Left ventricle myocardium inferior (tissue), 1 donor: ENCODE results near the gene RPRD1A. TPM values are rescaled to one million over a fixed set of nuclear protein-coding genes. Genes with fewer than 3 reads are reported as not detected.

Source experiments
- DNase-seq: peaks from one replicate; pipeline ENCODE4 v3.0.0-alpha.2; 2020
- H3K27ac ChIP-seq: fragments of 200-600 bp; replicated peaks from 2 replicates; pipeline ENCODE4 v1.8.0; 2021
- H3K27me3 ChIP-seq: fragments of 200-600 bp; 2 replicates; pipeline ENCODE4 v1.8.0; 2021; ENCODE audit warnings: low read depth
- H3K36me3 ChIP-seq: fragments of 200-600 bp; 2 replicates; pipeline ENCODE4 v1.8.0; 2021
- H3K4me1 ChIP-seq: fragments of 200-600 bp; 2 replicates; pipeline ENCODE4 v1.8.0; 2021
- H3K4me3 ChIP-seq: fragments of 200-600 bp; 2 replicates; pipeline ENCODE4 v1.8.0; 2021; ENCODE audit warnings: mild to moderate bottlenecking, moderate library complexity
- H3K9me3 ChIP-seq: fragments of 200-600 bp; replicated peaks from 2 replicates; pipeline ENCODE4 v1.8.0; 2021
- intact Hi-C: fragments of 100-400 bp; cut with micrococcal nuclease; formaldehyde crosslinking; loops from one replicate; pipeline ENCODE4 v1.11.0; 2022
- total RNA-seq: library from RNA; stranded (reverse); fragmentation: NEBNext Ultra II Directional; extraction: Animal tissue kit (Norgen Biotek cat#: 25700); gene quantifications from one replicate; pipeline ENCODE4 v1.2.1, GENCODE V29; 2021
- TF ChIP-seq, protein P1 (sequence below): fragments of 200-600 bp; IDR thresholded peaks from 2 replicates; pipeline ENCODE4 v1.8.0; 2021; ENCODE audit warnings: antibody characterized with exemption, mild to moderate bottlenecking, borderline replicate concordance
- donor health status: DM: no; HTN: yes; CAD: no; lungs with severe emphysema.

The RPRD1A gene
- total RNA-seq, 1 donor from 2014 or later: 53.4 TPM

DNA sequence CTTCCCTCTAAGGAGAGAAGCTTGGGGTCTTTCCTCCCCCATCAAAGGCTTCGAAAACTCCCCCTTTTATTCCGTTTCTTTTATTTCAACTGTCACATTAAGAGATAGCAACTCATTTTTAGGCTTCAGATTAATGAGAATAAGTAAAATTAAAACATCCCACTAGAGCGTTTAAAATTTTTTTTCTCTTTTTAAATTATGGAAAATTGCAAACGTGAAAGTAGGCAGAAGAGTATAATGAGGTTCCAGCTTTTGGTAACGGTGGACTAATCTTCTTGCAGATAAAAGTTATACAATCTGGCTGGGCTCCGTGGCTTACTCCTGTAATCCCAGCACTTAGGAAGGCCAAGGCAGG lies 116.8 kb downstream of the RPRD1A start:
- Histone ChIP-seq H3K9me3 (peaks cover 7% of the 10 kb centered on the region), H3K4me3 (peak overlapping the region; percentile 72), H3K27me3 (peaks cover 3% of the 10 kb centered on the region), H3K27ac (no peak overlapping the region), H3K4me1 (peaks cover 9% of the 10 kb centered on the region), H3K36me3 (no peaks in the 10 kb centered on the region)
- TF ChIP-seq, protein P1, sequence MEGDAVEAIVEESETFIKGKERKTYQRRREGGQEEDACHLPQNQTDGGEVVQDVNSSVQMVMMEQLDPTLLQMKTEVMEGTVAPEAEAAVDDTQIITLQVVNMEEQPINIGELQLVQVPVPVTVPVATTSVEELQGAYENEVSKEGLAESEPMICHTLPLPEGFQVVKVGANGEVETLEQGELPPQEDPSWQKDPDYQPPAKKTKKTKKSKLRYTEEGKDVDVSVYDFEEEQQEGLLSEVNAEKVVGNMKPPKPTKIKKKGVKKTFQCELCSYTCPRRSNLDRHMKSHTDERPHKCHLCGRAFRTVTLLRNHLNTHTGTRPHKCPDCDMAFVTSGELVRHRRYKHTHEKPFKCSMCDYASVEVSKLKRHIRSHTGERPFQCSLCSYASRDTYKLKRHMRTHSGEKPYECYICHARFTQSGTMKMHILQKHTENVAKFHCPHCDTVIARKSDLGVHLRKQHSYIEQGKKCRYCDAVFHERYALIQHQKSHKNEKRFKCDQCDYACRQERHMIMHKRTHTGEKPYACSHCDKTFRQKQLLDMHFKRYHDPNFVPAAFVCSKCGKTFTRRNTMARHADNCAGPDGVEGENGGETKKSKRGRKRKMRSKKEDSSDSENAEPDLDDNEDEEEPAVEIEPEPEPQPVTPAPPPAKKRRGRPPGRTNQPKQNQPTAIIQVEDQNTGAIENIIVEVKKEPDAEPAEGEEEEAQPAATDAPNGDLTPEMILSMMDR: peak; percentile 29
- intact Hi-C loops: loop anchor here (10.0 kb wide), 1 partner anchor 566 kb away; no protein-coding TSS in a partner anchor
- DNase-seq: no peak

DNA sequence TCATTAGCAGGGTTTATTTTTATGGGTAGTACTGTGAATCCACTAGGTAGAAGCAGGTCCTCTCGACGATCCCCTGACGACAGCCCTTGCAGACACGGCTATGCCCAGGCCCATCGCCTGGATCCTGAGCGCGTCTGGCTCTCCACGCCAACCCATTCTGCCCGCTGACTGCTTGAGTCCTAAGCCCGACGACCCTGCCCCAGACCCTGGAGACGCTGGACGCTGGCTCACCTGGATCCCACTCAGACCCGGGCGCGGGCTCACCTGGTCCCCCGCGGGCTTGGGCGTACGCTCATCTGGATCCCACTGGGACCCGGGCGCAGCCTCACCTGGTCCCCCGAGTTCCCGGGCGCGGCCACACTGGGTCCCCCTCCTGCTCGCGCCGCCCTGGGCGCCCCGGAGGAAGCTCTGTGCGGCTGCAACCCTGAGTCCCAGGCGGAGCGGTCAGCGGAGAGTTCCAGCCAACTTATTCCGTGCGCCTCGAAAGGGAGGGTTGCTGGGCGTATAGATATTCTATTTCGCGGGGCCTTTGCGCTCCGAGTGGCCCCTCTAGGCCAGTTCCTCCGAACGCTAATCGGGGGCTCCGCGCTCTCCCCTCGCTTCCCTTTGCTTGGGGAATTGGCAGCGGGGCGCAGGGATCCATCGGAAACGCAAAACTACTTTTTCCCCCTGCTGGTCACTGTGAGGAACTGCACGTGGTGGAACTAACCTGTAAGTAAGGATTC lies 117.3 kb downstream of the RPRD1A start:
- Histone ChIP-seq H3K4me1 (peaks cover 9% of the 10 kb centered on the region), H3K36me3 (no peaks in the 10 kb centered on the region), H3K27me3 (peaks cover 3% of the 10 kb centered on the region), H3K4me3 (peak overlapping the region; percentile 72), H3K27ac (no peak overlapping the region), H3K9me3 (peaks cover 7% of the 10 kb centered on the region)
- intact Hi-C loops: loop anchor here (5.0 to 10.0 kb wide), 2 partner anchors 193 to 565 kb away; no protein-coding TSS in a partner anchor
- TF ChIP-seq, protein P1: peak; percentile 96
- peak; percentile 48 for DNase-seq

DNA sequence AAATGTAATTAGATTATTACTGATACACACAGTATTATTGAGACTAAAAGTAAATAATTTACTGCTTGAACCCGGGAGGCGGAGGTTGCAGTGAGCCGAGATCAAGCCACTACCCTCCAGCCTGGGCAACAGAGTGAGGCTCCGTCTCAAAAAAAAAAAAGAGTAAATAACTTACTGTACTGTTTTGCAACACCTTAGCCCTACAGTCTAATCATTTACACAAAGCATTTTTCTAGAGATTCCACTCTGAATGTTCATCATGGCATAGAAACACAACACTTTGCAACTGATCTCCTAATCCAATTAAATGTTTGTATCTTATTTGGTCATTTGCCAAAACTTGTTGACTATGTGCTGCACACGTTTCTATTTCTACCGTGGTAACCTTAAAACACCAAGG lies 118.3 kb downstream of the RPRD1A start:
- Histone ChIP-seq H3K27me3 (peaks cover 3% of the 10 kb centered on the region), H3K27ac (no peak overlapping the region), H3K4me3 (no peak overlapping the region), H3K36me3 (no peaks in the 10 kb centered on the region), H3K9me3 (peaks cover 7% of the 10 kb centered on the region), H3K4me1 (peaks cover 9% of the 10 kb centered on the region)
- no peak for DNase-seq
- TF ChIP-seq, protein P1: no peak
- intact Hi-C loops: loop anchor here (5.0 kb wide), 1 partner anchor 192 kb away; no protein-coding TSS in a partner anchor

DNA sequence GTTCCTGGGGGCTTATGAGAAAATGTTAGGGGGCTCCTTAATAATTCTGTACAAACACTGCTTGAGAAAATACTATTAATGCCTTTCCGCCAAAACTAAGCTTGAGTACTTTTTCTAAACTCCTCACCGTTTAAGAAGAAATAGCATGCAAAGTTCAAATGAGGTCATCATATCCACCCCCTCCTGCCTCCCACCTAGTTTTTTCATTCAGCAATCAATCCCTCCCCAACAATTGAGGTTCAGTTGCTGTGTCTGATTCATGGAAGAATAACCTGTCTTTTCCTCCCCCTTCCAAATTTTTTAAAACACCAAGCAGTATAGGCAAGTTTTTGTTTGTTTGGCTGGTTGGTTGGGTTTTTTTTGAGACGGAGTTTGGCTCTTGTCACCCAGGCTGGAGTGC lies 119.3 kb downstream of the RPRD1A start:
- Histone ChIP-seq H3K36me3 (no peaks in the 10 kb centered on the region), H3K27me3 (peaks cover 4% of the 10 kb centered on the region), H3K9me3 (peaks cover 6% of the 10 kb centered on the region), H3K4me3 (no peak overlapping the region), H3K4me1 (peaks cover 9% of the 10 kb centered on the region), H3K27ac (no peak overlapping the region)
- intact Hi-C loops: loop anchor here (5.0 kb wide), 1 partner anchor 191 kb away; no protein-coding TSS in a partner anchor
- no peak for DNase-seq
- TF ChIP-seq, protein P1: no peak

DNA sequence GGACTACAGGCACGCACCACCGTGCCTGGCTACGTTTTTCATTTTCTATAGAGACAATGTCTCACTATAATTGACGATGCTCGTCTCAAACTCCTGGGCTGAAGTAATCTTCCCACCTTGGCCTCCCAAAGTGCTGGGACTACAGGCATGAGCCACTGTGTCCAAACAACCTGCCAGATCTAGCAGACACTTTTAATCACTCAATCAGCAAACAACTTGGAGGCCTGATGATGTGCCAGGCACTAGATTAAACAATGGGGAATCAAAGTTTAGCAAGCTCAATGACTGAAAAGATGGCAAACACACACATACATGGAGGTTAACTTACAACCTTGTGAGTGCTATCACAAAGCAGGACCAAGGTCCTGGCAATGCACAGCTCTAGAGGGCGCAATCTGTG lies 124.7 kb downstream of the RPRD1A start:
- no peaks in the 10 kb centered on the region for H3K4me1 ChIP-seq
- no peak overlapping the region for H3K4me3 ChIP-seq
- no peaks in the 10 kb centered on the region for H3K36me3 ChIP-seq
- no peak for DNase-seq
- H3K9me3 ChIP-seq: no peaks in the 10 kb centered on the region
- intact Hi-C loops: no loop called here
- H3K27ac ChIP-seq: no peak overlapping the region
- TF ChIP-seq, protein P1: no peak
- peaks cover 10% of the 10 kb centered on the region for H3K27me3 ChIP-seq
